Bronchial epithelial cell (primary cell): ENCODE results near the gene BMPR2. TPM values are rescaled to one million over a fixed set of nuclear protein-coding genes. Genes with fewer than 3 reads are reported as not detected.

ENCODE experiments used
- DNase-seq: peaks from one replicate; pipeline ENCODE4 v3.0.0-alpha.2; 2010; ENCODE audit warnings: low read depth
- FAIRE-seq: peaks from 2 replicates; lab custom pipeline; 2011; peaks lifted over from hg19 to GRCh38; lab: Jason Lieb, UNC
- H3K27me3 ChIP-seq: 2 replicates; pipeline ENCODE4 v1.5.1; 2011; ENCODE audit warnings: low read length; ENCODE audit not compliant: control insufficient read depth, insufficient read depth
- H3K36me3 ChIP-seq: 2 replicates; pipeline ENCODE4 v1.5.1; 2011; ENCODE audit warnings: low read length; ENCODE audit not compliant: control insufficient read depth, insufficient read depth
- H3K4me3 ChIP-seq: 2 replicates; pipeline ENCODE4 v1.5.1; 2011; ENCODE audit warnings: mild to moderate bottlenecking, low read depth, low read length, control low read depth
- total RNA-seq: library from RNA; depleted of rRNA; stranded (reverse); fragments of >200 nt; gene quantifications from 2 replicates; pipeline ENCODE4 v1.2.1, GENCODE V29; 2014
- TF ChIP-seq, protein P1 (sequence below): IDR thresholded peaks from 2 replicates; pipeline ENCODE4 v1.5.1; 2011; ENCODE audit warnings: mild to moderate bottlenecking, moderate library complexity, low read length, control low read depth, inconsistent platforms; ENCODE audit not compliant: insufficient read depth, severe bottlenecking

Gene BMPR2
- total RNA-seq, 1 donor from 2014 or later = 6.3 TPM

DNA sequence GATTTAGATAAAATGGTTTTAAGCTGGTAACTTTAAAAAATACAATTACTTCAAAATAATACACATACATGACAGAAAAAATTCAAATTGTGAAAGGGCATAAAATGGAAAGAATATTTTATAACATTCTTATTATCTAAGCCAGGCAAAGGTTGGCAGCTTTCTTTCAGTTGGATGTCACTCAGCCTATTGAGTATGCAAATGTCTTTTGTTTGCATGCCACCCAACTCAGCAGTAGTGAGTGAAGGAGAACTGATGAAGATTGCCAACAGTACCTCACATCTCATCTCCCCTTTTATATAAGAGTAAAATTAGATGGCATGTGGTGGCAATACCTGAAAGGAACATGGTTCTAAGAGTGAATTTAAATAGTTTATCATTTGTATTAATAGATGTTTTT lies 24.8 kb downstream of the BMPR2 start:
- H3K27me3 ChIP-seq = no peaks in the 10 kb centered on the region
- no peaks in the 10 kb centered on the region for H3K36me3 ChIP-seq
- DNase-seq (no peak), FAIRE-seq (no peak)
- H3K4me3 ChIP-seq = no peak overlapping the region
- TF ChIP-seq, protein P1, sequence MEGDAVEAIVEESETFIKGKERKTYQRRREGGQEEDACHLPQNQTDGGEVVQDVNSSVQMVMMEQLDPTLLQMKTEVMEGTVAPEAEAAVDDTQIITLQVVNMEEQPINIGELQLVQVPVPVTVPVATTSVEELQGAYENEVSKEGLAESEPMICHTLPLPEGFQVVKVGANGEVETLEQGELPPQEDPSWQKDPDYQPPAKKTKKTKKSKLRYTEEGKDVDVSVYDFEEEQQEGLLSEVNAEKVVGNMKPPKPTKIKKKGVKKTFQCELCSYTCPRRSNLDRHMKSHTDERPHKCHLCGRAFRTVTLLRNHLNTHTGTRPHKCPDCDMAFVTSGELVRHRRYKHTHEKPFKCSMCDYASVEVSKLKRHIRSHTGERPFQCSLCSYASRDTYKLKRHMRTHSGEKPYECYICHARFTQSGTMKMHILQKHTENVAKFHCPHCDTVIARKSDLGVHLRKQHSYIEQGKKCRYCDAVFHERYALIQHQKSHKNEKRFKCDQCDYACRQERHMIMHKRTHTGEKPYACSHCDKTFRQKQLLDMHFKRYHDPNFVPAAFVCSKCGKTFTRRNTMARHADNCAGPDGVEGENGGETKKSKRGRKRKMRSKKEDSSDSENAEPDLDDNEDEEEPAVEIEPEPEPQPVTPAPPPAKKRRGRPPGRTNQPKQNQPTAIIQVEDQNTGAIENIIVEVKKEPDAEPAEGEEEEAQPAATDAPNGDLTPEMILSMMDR = no peak

DNA sequence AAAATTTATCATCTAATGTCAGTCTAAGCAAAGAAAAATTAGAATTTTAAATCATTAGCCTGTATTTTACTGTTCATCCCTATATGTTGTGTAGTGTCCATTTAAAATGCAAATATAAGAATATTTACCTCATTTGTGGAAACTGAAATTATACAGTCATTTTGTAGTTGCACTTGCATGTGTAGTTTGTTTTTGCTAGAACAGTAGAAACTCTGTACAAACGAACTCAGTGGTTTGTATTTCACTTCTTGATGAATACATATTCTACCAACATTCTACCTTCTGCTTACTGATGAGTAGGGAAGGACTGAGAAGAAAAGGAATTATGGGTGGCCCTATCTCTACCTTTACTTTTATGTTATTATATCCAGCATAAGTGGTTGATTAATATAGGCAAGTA lies 29.7 kb downstream of the BMPR2 start:
- H3K36me3 ChIP-seq = no peaks in the 10 kb centered on the region
- DNase-seq = no peak
- H3K4me3 ChIP-seq = no peak overlapping the region
- FAIRE-seq = no peak
- TF ChIP-seq, protein P1 = no peak
- H3K27me3 ChIP-seq = no peaks in the 10 kb centered on the region

DNA sequence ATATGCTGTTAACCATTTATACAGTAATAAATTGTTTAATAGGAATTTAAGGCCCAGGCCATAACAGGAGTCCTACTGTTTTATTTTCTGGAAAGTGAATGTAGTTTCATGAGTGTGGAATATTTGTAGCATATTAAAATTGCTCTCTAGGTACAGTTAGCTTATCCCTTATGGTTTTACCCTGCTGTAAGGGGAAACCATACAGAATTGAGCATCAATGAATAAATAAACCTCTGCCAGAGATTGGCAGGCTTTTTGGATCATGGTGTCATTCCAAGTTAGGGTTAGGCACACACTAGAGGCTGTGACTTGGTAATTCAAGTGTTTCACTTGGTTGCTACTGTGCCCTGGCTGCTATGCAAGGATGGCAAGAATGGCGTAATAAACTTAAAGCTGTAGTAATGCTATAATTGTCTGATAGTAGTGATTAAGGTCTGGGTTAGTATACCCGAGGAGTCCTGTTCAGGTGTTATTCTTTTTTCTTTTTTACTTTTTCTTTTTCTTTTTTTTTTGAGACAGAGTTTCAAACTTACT lies 30.4 kb downstream of the BMPR2 start:
- no peak for DNase-seq
- no peak for FAIRE-seq
- TF ChIP-seq, protein P1 = no peak
- no peaks in the 10 kb centered on the region for H3K27me3 ChIP-seq
- no peaks in the 10 kb centered on the region for H3K36me3 ChIP-seq
- no peak overlapping the region for H3K4me3 ChIP-seq

DNA sequence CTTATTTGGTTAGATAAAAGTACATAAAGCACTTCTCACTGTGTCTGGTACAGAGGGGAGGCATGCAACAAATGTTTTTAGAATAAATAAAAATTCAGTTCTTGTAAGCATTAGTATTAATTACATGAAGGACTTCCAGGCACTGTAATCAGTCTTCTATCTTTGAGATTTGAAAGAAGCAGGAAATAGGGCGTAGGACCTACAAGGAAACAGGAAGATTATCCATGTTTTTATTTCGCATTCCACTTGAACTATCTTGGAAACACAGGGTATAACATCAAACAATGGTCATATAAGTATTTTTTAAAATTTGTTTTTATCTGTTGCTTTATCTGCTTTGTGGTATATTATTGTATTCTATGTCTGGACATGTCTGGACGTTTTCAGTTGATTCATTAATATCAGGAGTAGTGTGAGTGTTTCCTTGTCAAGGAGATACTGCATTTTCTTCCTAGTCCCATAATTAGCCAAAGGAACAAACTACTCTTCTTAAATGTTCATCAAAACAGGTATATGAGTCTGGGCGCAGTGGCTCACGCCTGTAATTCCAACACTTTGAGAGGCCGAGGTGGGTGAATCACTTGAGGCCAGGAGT lies 32.5 kb downstream of the BMPR2 start:
- TF ChIP-seq, protein P1 = no peak
- no peaks in the 10 kb centered on the region for H3K27me3 ChIP-seq
- DNase-seq = peak; percentile 69
- no peaks in the 10 kb centered on the region for H3K36me3 ChIP-seq
- H3K4me3 ChIP-seq = no peak overlapping the region
- no peak for FAIRE-seq

DNA sequence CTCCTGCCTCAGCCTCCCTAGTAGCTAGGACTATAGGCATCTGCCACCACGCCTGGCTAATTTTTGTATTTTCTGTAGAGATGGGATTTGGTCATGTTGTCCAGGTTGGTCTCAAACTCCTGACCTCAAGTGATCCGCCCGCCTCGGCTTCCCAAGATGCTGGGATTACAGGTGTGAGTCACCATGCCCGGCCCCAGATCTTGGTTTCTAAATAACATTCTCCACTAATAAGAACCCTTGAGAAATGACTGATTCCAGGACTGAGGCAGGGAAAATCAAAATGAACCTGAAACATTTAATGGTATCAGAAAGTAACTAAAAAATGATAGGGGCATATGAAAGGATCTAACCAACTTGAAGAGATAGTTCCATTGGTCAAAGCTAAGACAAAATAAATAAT lies 34.0 kb downstream of the BMPR2 start:
- no peak for FAIRE-seq
- TF ChIP-seq, protein P1 = no peak
- DNase-seq = no peak

DNA sequence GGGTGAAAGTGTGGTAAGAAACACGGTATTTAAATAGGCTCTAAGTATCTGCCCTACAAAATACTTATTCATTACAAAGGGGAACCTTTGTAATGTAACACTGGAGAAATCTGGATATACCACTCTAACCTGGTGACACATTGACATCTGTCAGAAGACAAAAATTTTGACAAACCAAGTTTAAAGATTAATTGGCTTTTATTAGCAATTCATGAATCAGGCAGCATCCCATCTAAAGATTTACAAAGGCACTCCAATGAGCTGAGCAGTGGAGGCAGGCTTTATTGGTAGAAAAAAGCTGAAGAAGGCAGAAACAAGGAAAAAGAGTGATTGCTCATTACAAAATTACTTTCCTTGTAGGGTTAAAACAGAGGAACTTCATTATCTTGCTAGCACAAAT lies 35.0 kb downstream of the BMPR2 start:
- TF ChIP-seq, protein P1 = no peak
- Histone ChIP-seq H3K4me3 (no peak overlapping the region), H3K27me3 (no peaks in the 10 kb centered on the region), H3K36me3 (no peaks in the 10 kb centered on the region)
- DNase-seq = no peak
- no peak for FAIRE-seq

More for the DNA sequence above, 34.0 kb downstream of the BMPR2 start:
- H3K27me3 ChIP-seq = no peaks in the 10 kb centered on the region
- no peaks in the 10 kb centered on the region for H3K36me3 ChIP-seq
- H3K4me3 ChIP-seq = no peak overlapping the region
